Inferior parietal cortex (tissue), 1 donor: Measurements from ENCODE around the gene SEC31B.
A peak's percentile ranks its signal among the peaks of the same experiment; 100 is the strongest.

Experiments
- DNase-seq: peaks from one replicate; pipeline ENCODE4 v3.0.0-alpha.2; 2016; ENCODE audit errors: extremely low spot score

SEC31B gene

GRCh38 chr10:100519311-100520051 lies at the start of gene SEC31B:
SEC31B (minus strand) TSS chr10:100519861; CDS start chr10:100516952, 2,909 bp downstream.
- DNase-seq: no peak

GRCh38 chr10:100568912-100569311 lies 49.3 kb upstream of the SEC31B start:
- DNase-seq: no peak

- no peak for DNase-seq
Measured at GRCh38 chr10:100567826-100568225, 48.2 kb upstream of the SEC31B start.

- DNase-seq: no peak
Measured at GRCh38 chr10:100567249-100567648, 47.6 kb upstream of the SEC31B start.

GRCh38 chr10:100566561-100566960 lies 46.9 kb upstream of the SEC31B start:
- no peak for DNase-seq

GRCh38 chr10:100565206-100565985 lies 45.7 kb upstream of the SEC31B start:
- DNase-seq: no peak

GRCh38 chr10:100562008-100562672 lies 42.5 kb upstream of the SEC31B start:
- peak; percentile 60 for DNase-seq

GRCh38 chr10:100561005-100561404 lies 41.3 kb upstream of the SEC31B start:
- no peak for DNase-seq

- DNase-seq: no peak
Measured at GRCh38 chr10:100560248-100560647, 40.6 kb upstream of the SEC31B start.

GRCh38 chr10:100554902-100555301 lies 35.2 kb upstream of the SEC31B start:
- DNase-seq: no peak

- no peak for DNase-seq
Measured at GRCh38 chr10:100553929-100554328, 34.3 kb upstream of the SEC31B start.

- no peak for DNase-seq
Measured at GRCh38 chr10:100551738-100552137, 32.1 kb upstream of the SEC31B start.

- DNase-seq: no peak
Measured at GRCh38 chr10:100551196-100551595, 31.5 kb upstream of the SEC31B start.

GRCh38 chr10:100544950-100545349 lies 25.3 kb upstream of the SEC31B start:
- no peak for DNase-seq

- DNase-seq: no peak
Measured at GRCh38 chr10:100537475-100537874, 17.8 kb upstream of the SEC31B start.

- DNase-seq: peak; percentile 95
Measured at GRCh38 chr10:100535715-100536353, 16.2 kb upstream of the SEC31B start, which contains the start of gene HIF1AN. HIF1AN (plus strand) TSS chr10:100535943; CDS start chr10:100535959, 16 bp downstream.

GRCh38 chr10:100535338-100535714 lies 15.7 kb upstream of the SEC31B start:
- no peak for DNase-seq

- DNase-seq: no peak
Measured at GRCh38 chr10:100534726-100535125, 15.1 kb upstream of the SEC31B start.

GRCh38 chr10:100531761-100532160 lies 12.1 kb upstream of the SEC31B start:
- no peak for DNase-seq

GRCh38 chr10:100529475-100530298 lies 10.0 kb upstream of the SEC31B start, which contains the start of gene NDUFB8:
NDUFB8 (minus strand) TSS chr10:100529871; CDS start chr10:100529851, 20 bp downstream.
- peak; percentile 96 for DNase-seq

- DNase-seq: no peak
Measured at GRCh38 chr10:100528921-100529474, 9.3 kb upstream of the SEC31B start.
